Cerebellar nuclear complex (tissue), 1 donor: ENCODE data around the gene OR4E1.
"Not testable (repeated sequence)": the region's sequence is repeated elsewhere in the genome, so short reads cannot be mapped to it uniquely, and the experiment has no call there.

Source experiments
- DNase-seq, 2 experiments: peaks; one replicate each; lab custom pipeline; 2025; lab: John Stamatoyannopoulos, UW

The OR4E1 gene

GRCh38 chr14:21653331-21653885, 20.2 kb downstream of the OR4E1 start, which contains the start of gene OR4E2:
Gene OR4E2, plus strand, starts transcription at chr14:21653835. Its CDS starts 11,248 bp downstream, at chr14:21665083.
- no peak for DNase-seq

- no peak for DNase-seq
Observed at GRCh38 chr14:21652209-21652808, 21.3 kb downstream of the OR4E1 start.

DNA sequence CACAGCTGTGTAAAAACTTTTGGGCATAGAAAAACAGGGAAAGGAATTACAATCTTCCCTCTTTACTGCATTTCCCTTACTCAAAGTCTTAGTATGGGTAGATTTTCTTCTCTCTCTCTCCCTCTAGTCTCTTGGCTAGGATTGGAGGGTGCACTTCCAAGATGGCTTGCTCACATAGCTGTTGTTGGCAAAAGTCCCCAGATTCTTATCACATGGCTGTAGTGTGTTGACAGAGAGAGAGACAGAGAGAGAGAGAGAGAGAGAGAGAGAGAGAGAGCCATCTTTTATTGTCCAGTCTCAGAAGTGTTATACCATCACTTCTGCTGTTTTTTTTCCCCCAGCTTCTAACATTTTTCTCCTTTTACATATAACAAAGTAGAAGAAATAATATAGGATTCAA, 26.2 kb downstream of the OR4E1 start:
- DNase-seq = no peak

DNA sequence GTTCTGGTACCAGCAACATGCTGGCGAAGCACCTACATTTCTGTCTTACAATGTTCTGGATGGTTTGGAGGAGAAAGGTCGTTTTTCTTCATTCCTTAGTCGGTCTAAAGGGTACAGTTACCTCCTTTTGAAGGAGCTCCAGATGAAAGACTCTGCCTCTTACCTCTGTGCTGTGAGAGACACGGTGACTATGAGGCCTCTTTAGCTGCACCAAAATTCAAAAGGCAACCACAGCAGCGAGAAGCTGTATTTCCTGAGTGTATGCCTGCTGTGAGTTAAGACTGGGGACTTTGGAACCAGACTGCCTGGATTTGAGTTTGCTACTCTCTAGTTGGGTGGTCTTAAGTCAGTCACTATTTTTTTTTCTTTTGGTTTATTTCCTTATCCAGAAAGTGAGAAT, 30.2 kb downstream of the OR4E1 start:
- DNase-seq = no peak

DNA sequence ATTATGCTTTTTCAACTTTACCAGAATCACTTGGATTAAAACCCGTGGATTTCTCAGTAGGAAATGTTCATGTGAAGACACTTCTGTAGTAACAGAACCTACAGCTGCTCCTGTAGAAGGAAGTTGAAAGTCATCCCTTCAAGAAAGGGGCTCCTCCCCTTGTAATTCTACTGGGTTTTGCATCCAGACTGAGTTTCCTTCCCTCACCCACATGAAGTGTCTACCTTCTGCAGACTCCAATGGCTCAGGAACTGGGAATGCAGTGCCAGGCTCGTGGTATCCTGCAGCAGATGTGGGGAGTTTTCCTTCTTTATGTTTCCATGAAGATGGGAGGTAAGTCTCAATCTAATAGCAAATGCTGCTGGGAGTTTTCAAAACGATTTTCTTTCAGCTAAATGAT, 30.9 kb downstream of the OR4E1 start:
- DNase-seq = no peak

GRCh38 chr14:21634840-21635239, 38.8 kb downstream of the OR4E1 start, which contains the start of gene OR10G2:
Gene OR10G2, minus strand, starts transcription at chr14:21634940. Its CDS starts 98 bp downstream, at chr14:21634842.
- no peak for DNase-seq

- no peak for DNase-seq
Observed at GRCh38 chr14:21631084-21631483, 42.5 kb downstream of the OR4E1 start.

DNA sequence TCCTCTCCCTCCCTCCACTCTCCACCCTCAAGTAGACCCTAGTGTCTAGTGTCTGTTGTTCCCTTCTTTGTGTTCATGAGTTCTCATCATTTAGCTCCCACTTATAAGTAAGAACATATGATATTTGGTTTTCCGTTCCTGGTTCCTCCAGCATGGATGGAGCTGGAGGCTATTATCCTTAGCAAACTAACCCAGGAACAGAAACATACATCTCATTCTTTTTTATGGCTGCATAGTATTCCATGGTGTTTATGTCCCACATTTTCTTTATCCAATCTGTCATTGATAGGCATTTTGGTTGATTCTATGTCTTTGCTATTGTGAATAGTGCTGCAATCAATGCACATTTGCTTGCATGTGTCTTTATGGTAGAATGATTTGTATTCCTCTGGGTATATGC, 43.1 kb downstream of the OR4E1 start:
- DNase-seq = not testable (repeated sequence)

DNA sequence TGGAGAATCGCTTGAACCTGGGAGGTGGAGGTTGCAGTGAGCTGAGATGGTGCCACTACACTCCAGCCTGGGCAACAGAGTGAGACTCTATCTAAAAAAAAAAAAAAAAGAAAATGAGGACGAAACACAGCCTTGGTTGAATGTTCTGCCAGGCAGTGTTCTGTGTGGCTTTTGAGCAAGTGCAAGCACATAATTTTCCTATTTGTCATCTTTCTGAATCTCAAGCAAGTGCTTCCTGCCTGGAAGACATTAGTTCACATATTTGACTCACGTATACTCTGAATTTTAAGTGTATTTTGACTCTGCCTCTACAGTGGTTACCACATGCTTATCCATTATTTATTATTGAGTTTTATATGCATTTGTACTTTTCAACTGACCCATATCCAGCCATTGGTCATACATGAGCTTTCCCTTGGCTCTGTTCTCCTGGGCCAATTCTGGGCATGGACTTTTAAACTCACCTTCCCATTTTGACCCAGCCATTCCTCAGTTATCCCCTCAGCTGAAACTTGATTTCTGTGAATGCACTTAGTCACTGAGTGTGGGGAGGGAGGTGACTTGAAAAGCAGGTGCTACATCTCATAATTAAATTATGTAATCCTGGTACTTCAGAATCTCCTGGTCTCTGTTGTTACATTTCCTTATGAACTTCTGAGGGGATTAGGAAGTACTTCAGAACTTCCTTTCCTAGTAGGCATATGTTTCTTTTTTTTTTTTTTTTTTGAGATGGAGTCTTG, 47.0 kb downstream of the OR4E1 start:
- DNase-seq = no peak
